ENCODE measurements around the gene ZMYND12. TPM values are rescaled to one million over a fixed set of nuclear protein-coding genes. Genes with fewer than 3 reads are reported as not detected.

The ZMYND12 gene
- total and polyA plus RNA-seq, 2 donors (not counting 3 experiments of a cell fraction or from before 2014, with no cell fraction given) = 0.33 to 0.40 TPM

GRCh38 chr1:42423681-42424080 lies 32.1 kb downstream of the ZMYND12 start:
- no peak overlapping the region for H2AFZ ChIP-seq (ENCODE audit: low read depth, low read length)
- no peak for FAIRE-seq
- H3K27me3 ChIP-seq (ENCODE audit: control insufficient read depth in 2 of 2, insufficient read depth in 2 of 2, low read length in 2 of 2) = peaks cover 5 to 11% of the 10 kb centered on the region in 2 experiments
- no peak overlapping the region for H3K9ac ChIP-seq (replicated peaks; ENCODE audit: extremely low read depth, insufficient read depth, low read length)
- no peaks in the 10 kb centered on the region for H4K20me1 ChIP-seq (replicated peaks; ENCODE audit: control insufficient read depth, extremely low read depth, insufficient read depth, low read length)
- no TSS peak for BruUV-seq (replicated peaks)
- ChIA-PET POLR2A (no interaction called here), CTCF (no interaction called here)
- H3K79me2 ChIP-seq (ENCODE audit: control insufficient read depth, insufficient read depth, low read length) = no peaks in the 10 kb centered on the region
- peaks cover 15% of the 10 kb centered on the region for H3K4me1 ChIP-seq (ENCODE audit: control insufficient read depth, extremely low read depth, insufficient read depth, low read length)
- H3K4me2 ChIP-seq (ENCODE audit: insufficient read depth, low read length) = no peak overlapping the region
- no peak overlapping the region for H3K4me3 ChIP-seq (replicated peaks in 1 of 3; ENCODE audit: insufficient read depth in 1 of 3, low read depth in 1 of 3, low read length in 3 of 3)
- DNase-seq (ENCODE audit: low read depth, low spot score) = no peak
- no peak for TF ChIP-seq JUN (IDR thresholded peaks at IDR 0.05; ENCODE audit: borderline replicate concordance, insufficient read depth, insufficient read length, low read depth)
- no peaks in the 10 kb centered on the region for H3K36me3 ChIP-seq (ENCODE audit: control insufficient read depth in 2 of 2, extremely low read depth in 1 of 2, insufficient read depth in 2 of 2, low read length in 2 of 2)
- no peak overlapping the region for H3K27ac ChIP-seq (ENCODE audit: insufficient read depth, low read depth, low read length)
- dilution Hi-C loops (cut with MboI; ENCODE audit: extremely low pct_ligation_motif_present, low sequenced_read_pairs) (no loop called here), intact Hi-C loops (cut with micrococcal nuclease) (no loop called here)
- H3K9me1 ChIP-seq (replicated peaks; ENCODE audit: control insufficient read depth, extremely low read depth, insufficient read depth, low read length) = no peaks in the 10 kb centered on the region
- no peaks in the 10 kb centered on the region for H3K9me3 ChIP-seq (replicated peaks; ENCODE audit: control insufficient read depth, insufficient read depth, low read length)

- H3K9me1 ChIP-seq (replicated peaks; ENCODE audit: control insufficient read depth, extremely low read depth, insufficient read depth, low read length) = no peaks in the 10 kb centered on the region
- no peak overlapping the region for H3K4me2 ChIP-seq (ENCODE audit: insufficient read depth, low read length)
- no peak overlapping the region for H3K9ac ChIP-seq (replicated peaks; ENCODE audit: extremely low read depth, insufficient read depth, low read length)
- FAIRE-seq = no peak
- BruUV-seq (replicated peaks) = no TSS peak
- H2AFZ ChIP-seq (ENCODE audit: low read depth, low read length) = no peak overlapping the region
- no peaks in the 10 kb centered on the region for H4K20me1 ChIP-seq (replicated peaks; ENCODE audit: control insufficient read depth, extremely low read depth, insufficient read depth, low read length)
- TF ChIP-seq GATA2 (IDR thresholded peaks at IDR 0.05; ENCODE audit: insufficient read depth, insufficient read length, low read depth, low read length) (no peak), POLR2AphosphoS5 (IDR thresholded peaks at IDR 0.05; ENCODE audit: insufficient read depth, low read depth, low read length) (no peak), MYC (IDR thresholded peaks at IDR 0.05; ENCODE audit: low read depth, low read length) (no peak), FOS (IDR thresholded peaks at IDR 0.05; ENCODE audit: borderline replicate concordance, insufficient read depth, low read length) (no peak), POLR2A (IDR thresholded peaks at IDR 0.05; ENCODE audit: low read depth, low read length) (no peak), CTCF (IDR thresholded peaks at IDR 0.05; ENCODE audit: extremely low read depth in 1 of 2, insufficient read depth in 1 of 2, low read depth in 1 of 2, low read length in 2 of 2) (no peak), JUN (IDR thresholded peaks at IDR 0.05; ENCODE audit: borderline replicate concordance, insufficient read depth, insufficient read length, low read depth) (no peak), EZH2 (IDR thresholded peaks at IDR 0.05; ENCODE audit: borderline replicate concordance, low read depth, low read length, severe bottlenecking) (no peak), MAX (IDR thresholded peaks at IDR 0.05; ENCODE audit: insufficient read depth, insufficient read length) (no peak)
- ChIA-PET CTCF (interaction anchor here (0.6 to 1.3 kb wide), 2 partner anchors 65 to 341 kb away, joined by 4 to 5 read pairs; no protein-coding TSS in a partner anchor), POLR2A (no interaction called here)
- peaks cover 5 to 13% of the 10 kb centered on the region in 2 experiments for H3K27me3 ChIP-seq (ENCODE audit: control insufficient read depth in 2 of 2, insufficient read depth in 2 of 2, low read length in 2 of 2)
- no peak for DNase-seq (ENCODE audit: low read depth, low spot score)
- no peak overlapping the region for H3K27ac ChIP-seq (ENCODE audit: insufficient read depth, low read depth, low read length)
- dilution Hi-C loops (cut with MboI; ENCODE audit: extremely low pct_ligation_motif_present, low sequenced_read_pairs) (no loop called here), intact Hi-C loops (cut with micrococcal nuclease) (no loop called here)
- H3K4me1 ChIP-seq (ENCODE audit: control insufficient read depth, extremely low read depth, insufficient read depth, low read length) = peaks cover 15% of the 10 kb centered on the region
- H3K79me2 ChIP-seq (ENCODE audit: control insufficient read depth, insufficient read depth, low read length) = no peaks in the 10 kb centered on the region
- no peak overlapping the region for H3K4me3 ChIP-seq (replicated peaks in 1 of 3; ENCODE audit: insufficient read depth in 1 of 3, low read depth in 1 of 3, low read length in 3 of 3)
- H3K9me3 ChIP-seq (replicated peaks; ENCODE audit: control insufficient read depth, insufficient read depth, low read length) = no peaks in the 10 kb centered on the region
- H3K36me3 ChIP-seq (ENCODE audit: control insufficient read depth in 2 of 2, extremely low read depth in 1 of 2, insufficient read depth in 2 of 2, low read length in 2 of 2) = no peaks in the 10 kb centered on the region
These were observed 33.1 kb downstream of the ZMYND12 start for GRCh38 chr1:42422737-42423136.
